Measurements from ENCODE around the gene SMYD4.
A peak's percentile ranks its signal among the peaks of the same experiment; 100 is the strongest.
"Not testable (repeated sequence)": the region's sequence is repeated elsewhere in the genome, so short reads cannot be mapped to it uniquely, and the experiment has no call there.

SMYD4 gene, protein sequence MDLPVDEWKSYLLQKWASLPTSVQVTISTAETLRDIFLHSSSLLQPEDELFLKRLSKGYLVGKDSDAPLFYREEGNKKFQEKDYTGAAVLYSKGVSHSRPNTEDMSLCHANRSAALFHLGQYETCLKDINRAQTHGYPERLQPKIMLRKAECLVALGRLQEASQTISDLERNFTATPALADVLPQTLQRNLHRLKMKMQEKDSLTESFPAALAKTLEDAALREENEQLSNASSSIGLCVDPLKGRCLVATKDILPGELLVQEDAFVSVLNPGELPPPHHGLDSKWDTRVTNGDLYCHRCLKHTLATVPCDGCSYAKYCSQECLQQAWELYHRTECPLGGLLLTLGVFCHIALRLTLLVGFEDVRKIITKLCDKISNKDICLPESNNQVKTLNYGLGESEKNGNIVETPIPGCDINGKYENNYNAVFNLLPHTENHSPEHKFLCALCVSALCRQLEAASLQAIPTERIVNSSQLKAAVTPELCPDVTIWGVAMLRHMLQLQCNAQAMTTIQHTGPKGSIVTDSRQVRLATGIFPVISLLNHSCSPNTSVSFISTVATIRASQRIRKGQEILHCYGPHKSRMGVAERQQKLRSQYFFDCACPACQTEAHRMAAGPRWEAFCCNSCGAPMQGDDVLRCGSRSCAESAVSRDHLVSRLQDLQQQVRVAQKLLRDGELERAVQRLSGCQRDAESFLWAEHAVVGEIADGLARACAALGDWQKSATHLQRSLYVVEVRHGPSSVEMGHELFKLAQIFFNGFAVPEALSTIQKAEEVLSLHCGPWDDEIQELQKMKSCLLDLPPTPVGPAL

DNA sequence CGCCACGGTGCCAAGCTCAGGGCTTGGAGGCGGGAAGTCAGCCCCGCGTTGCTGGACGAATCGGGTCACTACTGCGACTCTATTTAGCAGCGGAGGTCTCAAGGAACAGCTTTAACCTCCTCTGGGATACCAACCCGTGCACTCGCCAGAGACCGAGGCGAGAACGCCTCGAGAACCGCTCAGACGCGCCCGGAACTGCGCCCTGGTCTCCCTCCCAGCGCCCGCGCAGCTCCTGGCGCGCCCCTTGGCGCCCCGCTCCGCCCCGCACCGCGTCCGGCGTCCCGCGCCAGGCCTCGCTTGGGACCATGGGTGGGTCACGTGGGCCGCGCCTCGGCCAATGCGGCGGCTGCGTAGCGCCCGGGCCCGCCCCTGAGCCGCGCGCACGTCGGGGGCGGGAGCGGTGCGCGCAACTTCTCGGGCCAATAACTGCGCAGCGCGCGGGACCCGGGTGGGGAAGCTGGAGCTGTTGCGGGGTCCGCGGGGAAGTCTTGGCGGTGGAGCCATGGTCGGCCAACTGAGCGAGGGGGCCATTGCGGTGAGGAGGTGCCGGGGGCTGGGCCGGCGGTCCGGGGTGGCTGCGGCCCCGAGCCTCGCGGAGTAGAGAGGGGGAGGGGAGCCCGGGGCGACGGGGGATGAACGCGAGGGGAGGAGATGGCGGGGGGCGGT lies at the start of gene SMYD4, which contains the start of gene RPA1:
Gene SMYD4, minus strand, starts transcription at position 311 of the 666 bp plus-strand sequence. CDS start 1,908 bp downstream, outside the sequence.
Gene RPA1, plus strand, starts transcription at position 414 of the 666 bp plus-strand sequence. Its CDS starts 89 bp downstream, at position 503.
- DNase-seq = peak; percentile 73 to 83

DNA sequence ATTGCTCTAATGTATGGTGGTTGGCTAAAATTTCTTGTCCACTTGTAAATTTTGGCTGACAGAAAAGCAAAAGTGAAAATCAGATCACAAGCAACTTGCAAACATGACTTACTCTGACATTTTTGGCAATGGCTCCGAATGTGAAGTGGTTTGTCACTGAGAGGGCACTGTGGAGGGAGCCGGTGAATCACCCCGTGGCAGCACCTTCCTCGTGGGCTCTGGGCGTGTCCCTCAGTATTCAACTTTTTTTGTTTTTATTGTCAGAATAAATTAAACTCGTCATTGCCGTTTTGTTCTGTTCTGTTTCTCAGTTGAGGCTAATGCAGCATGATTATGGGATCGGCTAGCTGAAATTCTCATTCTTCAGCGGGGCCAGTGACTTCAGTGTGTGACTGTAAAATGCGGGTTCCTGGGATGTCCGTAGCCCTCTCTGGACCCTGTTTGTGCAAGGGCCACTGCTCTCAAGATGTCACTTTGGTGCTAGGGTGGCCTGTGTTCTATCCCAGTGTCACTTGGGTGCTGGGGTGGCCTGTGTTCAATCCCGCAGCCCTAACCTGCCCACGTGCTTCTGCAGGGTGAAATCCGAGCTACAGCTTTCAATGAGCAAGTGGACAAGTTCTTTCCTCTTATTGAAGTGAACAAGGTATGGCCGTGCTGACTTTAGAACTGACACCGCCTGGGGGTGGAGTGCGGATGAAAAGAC lies 48.9 kb upstream of the SMYD4 start:
- DNase-seq = no peak

DNA sequence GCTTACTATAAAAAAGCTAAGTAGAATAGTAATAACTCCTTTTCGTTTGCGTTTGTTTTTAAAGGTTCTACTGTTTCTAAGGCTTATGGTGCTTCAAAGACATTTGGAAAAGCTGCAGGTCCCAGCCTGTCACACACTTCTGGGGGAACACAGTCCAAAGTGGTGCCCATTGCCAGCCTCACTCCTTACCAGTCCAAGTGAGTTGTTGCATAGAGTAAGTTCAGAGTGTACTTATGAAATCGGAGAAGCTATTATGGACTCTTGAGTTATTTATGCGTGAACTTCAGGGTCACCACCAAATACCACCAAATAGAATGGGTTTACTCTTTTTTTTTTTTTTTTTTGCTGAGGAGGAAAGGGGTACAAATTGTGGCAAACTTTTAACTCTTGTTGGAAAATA lies 45.9 kb upstream of the SMYD4 start:
- DNase-seq = no peak

DNA sequence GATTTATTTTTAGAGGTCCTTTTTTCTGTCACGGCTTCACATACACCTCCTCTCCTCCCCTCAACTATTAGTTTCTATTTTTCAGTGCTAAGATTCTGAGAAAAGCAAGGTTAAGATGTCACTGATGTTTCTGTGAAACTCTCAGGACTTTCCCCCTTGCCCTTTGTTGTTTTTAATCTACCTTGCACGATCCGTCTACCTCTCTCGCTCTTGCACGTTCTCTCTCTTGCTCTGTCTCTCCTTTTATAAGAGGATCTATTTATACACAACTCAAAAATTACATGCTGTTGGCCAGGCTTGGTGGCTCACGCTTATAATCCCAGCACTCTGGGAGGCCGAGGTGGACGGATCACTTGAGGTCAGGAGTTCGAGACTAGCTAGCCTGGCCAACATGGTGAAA lies 43.7 kb upstream of the SMYD4 start:
- no peak for DNase-seq

DNA sequence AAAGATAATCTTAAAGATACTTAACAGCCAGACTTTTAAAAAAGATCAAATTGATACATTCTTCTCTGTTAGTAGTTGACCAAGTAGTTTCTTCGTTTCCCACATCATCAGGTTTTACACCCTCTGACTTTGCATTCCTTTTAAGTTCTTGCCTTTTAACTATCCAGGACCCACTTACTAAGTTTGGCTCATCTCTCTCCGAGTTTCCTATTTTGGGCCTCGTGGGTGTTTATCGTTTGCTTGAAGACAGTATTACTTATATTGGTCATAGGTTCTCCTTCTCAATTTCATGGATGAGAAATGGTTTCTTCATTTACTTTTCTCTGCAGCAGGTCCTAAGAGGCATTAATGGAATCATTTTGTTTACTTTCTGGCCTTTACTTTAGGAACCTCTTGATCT lies 43.3 kb upstream of the SMYD4 start:
- no peak for DNase-seq

DNA sequence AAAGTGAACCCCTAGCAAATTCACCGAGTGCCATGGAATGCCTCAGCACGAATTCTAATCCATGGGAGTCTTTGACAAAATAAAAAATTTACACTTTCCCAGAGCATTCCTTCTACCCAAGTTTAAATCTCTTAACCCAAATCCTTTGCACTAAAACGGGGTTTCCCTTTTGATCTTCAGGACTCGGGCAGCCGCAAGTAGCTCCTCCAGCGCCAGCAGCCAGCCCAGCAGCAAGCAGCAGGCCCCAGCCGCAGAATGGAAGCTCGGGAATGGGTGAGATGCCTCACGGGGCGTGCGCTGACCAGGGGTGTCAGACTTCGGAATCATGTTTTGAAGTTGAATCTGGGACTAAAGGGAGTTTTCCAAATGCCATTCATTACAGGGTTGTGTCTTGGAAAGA lies 42.6 kb upstream of the SMYD4 start:
- DNase-seq = no peak

DNA sequence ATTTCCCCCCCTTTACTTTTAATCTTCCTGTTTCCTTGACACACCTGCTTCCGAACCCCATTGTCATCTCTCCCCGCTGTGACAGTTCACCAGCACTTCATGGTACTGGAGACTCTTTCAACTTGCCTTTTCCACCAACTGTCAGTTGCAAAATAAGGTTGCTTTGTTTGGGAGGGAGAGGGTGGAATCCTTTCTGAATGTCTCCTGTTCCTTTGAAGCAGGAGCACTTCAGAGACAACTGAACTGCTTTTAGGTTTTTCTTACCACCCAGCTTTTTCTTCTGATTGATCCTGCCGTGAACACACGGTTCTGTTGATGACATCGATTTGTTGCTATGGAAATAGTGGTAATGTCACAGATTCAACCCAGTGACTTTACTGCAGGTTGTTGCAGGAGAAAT lies 42.1 kb upstream of the SMYD4 start:
- no peak for DNase-seq

DNA sequence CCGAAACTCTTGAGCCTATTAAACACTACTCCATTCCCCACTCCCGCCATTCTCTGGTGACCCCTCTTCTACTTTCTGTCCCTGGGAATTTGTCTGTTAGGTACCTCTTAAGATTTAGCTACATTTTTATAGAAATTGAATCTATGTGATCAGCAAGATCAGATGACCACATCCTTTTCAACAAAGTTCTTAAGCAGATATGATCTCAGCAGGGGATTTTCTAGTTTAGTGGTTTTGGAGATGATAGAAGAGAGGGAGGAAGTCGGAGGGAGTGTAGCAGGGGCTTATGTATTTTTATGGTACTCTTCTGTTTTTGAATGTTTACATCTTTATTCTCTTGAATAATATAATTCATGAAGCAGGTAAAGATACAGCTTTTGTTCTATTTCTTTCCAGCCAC lies 40.9 kb upstream of the SMYD4 start:
- no peak for DNase-seq

DNA sequence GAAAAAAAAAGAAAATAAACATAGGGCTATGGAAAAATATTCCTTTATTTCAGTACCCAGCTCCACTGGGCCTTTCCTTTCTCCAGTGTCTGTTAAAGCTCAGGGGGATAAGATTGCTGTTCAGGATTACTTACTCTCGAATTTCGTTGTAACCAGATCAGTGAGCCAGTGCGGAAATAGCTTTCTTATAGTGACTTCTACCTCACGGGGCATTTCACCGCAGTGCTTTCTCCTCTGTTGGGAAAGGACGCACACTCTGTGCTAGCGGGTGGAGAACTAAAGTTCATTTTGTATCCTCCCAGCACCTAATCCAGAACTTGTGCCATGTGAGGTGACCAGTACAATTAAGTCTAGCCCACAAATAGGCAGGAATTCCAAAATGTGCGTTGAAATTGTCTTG lies 38.4 kb upstream of the SMYD4 start:
- no peak for DNase-seq

DNA sequence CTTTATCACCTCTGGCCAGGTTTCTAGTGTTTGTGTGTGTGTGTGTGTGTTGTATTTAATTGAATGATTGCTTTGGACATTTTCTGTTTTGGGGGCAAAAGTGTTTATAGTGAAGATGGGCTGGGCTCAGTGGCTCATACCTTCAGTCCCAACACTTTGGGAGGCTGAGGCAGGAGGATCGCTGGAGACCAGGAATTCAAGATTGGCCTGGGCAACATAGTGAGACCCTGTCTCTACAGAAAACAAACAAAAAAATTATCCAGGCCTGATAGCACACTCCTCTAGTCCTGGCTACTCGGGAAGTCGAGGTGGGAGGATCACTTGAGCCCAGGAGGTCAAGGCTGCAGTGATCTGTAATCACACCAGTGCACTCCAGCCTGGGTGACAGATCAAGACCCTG lies 37.6 kb upstream of the SMYD4 start:
- no peak for DNase-seq

DNA sequence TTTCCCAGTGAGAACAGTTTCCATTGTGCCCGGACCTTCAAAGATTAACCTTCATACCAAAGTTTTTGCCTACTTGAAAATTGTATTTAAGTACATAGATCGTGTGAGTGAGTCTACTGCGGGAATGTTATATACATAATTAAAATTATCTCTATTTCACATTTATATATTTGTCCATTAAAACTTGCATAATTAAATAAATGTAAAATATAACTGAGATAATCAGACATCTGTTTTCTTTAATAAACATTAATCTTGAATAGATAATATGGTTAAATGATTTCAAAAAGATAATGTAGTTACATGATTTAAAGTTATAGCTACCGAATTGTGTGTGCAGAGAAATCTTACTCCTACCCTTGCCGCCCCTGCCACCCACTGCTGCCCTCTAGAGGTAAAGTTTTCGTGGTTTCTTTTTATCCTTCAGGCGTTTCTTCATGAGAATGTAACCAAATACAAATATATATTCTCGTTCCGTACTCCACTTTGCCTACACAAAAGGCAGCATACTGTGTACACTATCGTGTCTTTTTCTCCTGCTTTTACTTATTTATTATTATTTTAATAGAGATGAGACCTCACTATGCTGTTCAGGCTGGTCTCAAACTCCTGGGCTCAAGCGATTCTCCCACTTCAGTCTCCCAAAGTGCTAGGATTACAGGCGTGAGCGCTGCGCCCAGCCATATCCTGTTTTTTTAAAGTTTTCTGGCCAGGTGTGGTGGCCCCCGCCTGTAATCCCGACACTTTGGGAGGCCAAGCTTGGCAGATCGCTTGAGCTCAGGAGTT lies 35.7 kb upstream of the SMYD4 start:
- DNase-seq = no peak

DNA sequence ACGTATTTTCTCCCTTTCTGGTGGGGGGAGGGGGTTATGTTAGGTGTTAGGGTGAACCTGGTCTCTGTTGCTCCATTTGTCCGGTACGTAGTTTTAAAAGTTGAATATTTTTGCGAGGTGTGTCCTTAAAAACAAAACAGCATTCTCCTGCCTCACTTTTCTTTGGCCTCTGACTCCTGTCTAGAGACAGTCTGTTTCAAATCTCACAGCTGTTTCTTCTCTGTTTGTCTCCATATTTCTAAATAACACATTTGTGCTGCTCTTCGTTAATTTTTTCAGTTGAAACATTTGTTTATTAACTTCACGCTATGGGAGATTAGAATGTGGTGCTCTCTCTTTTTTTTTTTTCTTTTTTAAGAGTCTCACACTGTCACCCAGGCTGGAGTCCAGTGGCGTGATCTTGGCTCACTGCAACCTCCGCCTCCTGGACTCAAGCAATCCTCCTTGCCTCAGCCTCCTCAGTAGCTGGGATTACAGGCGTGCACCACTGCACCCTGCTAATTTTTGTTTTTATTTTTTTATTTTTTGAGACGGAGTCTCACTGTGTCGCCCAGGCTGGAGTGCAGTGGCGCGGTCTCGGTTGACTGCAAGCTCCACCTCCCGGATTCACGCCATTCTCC lies 31.8 kb upstream of the SMYD4 start:
- no peak for DNase-seq

DNA sequence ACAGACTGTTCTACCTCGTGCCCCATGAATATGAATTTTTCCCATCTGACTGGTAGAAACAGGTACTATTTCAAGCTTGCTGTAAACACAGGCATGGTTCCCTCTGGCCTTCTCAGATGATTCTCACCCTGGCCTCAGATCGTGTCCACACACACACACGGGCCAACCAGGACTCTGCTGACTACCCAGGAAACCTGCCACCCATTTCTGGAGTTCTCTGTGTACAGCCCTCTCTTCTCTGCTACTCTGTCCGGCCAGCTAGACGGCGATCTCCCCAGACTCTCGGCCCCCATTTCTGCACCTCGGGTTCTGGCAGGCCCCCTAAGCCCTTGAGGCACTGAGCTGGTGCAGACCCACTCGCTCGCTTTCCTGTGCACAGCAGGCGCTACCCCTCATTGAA lies 31.3 kb upstream of the SMYD4 start:
- DNase-seq = no peak

DNA sequence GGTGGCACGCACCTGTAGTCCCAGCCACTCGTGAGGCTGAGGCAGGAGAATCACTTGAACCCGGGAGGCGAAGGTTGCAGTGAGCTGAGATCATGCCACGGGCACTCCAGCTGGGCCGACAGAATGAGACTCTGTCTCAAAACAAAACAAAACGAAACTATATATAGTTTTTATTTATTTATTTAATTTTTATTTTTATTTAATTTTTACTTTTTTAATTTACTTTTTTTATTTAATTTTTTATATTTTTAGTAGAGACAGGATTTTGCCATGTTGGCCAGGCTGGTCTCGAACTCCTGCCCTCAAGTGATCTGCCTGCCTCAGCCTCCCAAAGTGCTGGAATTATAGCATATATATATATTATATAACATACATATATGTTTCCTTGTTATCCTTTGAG lies 26.8 kb upstream of the SMYD4 start:
- not testable (repeated sequence) for DNase-seq

DNA sequence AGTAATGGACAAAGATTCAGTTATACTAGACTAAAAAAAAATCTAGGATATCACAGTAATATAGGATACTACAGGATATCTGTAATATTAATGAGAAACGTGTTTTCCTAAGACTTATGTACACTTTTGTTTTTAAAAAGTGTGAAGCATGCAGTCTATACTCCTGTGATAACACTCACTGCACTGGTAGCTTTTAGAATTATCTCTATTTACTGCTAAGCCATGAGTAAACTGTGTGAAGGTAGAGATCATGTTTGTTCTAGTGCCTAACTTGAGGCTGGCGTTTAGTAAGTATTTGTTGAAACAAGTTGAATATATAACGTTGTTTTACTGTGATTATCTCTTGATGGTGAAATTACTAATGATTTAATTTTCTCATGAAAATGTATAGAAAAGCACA lies 24.0 kb upstream of the SMYD4 start:
- no peak for DNase-seq

DNA sequence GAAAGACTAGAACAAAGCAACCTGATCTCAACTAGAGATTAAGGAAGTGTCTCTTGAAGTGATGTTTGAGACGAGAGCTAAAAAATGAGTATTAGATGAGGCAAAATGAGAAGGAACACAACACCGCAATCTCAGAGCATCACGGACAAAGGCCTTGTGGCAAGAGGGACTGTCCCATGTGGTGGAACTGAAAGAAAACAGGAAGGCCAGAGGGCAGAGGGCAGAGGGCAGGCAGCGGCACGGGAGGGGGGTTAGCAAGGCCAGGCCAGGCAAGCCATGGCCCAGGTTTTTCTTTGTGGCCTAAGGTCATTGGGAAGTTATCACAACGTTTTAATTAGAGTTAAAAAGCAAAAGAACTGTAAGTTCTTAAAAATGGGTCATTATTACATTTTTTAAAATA lies 22.6 kb upstream of the SMYD4 start:
- no peak for DNase-seq

DNA sequence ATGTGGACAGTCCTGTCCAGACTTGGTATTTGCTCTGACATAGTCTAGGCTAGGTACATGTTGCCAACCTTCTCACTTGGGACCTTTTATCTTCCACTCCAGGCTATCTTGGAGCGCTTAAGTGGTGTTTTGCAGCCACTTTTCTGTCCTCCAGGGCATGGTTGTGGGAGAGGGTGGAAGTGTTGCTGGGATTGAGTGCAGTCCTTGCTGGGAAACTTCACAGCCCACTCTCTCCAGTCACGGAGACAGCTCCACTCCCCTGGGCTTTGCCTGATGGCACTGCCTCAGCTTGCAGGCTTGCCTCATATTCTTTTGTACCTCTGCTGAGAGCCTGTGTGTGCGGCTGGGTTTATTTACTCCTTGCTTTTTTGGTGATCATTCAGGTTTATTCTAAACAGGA lies 17.5 kb upstream of the SMYD4 start:
- no peak for DNase-seq

DNA sequence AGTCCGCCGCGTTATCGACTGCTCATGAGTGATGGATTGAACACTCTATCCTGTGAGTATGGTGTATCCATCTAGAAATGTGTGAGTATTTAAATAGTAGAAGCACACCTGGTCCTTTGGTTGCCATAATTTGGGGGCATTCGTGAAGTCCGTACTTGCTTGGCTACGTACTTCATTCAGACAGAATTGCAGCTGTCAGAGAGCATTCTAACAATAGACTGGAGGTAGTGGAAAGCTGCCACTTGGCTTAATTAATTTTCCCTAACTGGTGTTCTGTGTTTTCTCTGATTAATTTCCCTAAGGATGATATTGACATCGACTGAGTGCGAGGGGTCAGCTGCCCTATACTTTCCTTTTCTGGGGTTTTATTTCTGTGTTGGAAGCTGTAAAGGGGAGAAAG lies 14.2 kb upstream of the SMYD4 start:
- no peak for DNase-seq

DNA sequence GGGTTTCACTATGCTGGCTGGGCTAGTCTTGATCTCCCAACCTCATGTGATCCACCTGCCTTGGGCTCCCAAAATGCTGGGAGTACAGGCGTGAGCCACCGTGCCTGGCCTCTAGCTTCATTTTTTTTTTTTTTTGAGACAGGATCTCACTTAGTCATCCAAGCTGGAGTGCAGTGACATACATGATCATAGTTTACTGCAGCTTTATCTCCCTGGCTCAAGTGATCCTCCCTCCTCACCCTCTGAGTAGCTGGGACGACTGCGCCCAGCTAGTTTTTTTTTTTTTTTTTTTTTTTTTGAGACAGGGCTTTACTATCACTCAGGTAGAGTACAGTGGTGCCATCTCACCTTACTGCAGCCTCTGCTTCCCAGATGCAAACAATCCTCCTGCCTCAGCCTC lies 9.8 kb upstream of the SMYD4 start:
- DNase-seq = no peak

DNA sequence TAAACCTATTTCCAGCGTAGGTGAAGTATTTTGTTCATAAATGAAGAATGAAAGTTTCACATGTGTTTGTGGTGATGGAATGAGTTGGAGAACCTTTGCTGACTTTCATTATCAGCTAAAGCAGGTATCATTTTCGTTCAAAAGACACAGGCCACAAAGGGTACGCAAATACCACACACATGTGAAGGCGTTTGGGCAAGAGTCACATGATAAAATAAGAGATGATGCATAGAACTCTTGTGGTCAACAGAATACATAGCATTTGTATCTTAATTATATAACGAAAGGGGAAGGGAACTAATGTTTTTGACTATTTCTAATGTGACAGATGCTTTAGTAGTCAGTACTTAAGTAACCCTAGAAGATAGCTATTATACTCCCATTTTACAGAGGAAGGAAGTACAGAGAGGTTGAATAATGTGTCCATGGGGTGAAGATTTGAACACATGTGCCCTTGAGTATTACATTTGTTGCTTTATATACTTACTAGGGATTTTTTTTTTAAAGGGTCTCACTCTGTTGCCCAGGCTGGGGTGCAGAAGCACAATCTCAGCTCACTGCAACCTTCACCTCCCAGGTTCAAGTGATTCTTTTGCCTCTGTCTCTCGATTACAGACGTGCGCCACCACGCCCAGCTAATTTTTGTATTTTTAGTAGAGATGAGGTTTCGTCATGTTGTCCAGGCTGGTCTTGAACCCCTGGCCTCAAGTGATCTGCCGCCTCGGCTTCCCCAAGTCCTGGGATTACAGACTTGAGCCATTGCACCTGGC lies 4.9 kb upstream of the SMYD4 start:
- DNase-seq = no peak

DNA sequence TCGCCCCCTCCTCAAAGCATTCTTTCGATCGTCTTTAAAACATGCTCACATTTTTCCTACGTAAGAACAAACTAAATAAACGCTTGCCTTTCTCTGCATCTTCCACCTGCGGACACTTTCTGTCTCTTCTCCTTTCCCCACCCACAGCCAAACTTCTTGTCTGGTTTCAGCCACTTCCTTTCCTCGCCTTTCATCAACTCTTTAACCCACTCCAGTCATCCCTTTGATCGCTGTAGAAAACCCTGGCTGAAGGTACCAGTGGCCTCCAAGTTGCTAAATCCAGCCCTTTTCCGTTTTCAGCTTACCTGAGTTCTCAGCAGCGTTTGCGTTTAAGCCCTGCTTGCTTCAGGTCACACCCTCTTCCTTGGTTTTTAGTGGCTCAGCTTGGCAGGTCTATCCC lies 586 bp upstream of the SMYD4 start:
- DNase-seq = no peak

All from hippocampal formation (tissue), 2 donors.